ENCODE measurements around the gene NUDT3.
A peak's percentile ranks its signal among the peaks of the same experiment; 100 is the strongest.

NUDT3 gene

DNA sequence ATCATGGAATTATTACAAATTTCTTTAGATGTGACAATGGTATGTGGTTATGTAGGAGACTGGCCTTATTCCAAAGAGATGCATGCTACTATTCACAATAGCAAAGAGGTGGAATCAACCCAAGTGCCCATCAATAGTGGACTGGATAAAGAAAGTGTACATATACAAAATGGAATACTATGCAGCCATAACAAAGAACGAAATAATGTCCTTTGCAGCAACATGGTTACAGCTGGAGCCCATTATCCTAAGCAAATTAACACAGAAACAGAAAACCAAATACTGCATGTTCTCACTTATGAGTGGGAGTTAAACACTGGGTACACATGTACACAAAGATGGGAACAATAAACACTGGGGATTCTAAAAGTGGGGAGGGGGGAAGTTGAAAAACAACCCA is 69.7 kb downstream of the NUDT3 start:
- no peak for DNase-seq (ENCODE audit: low read depth in 2 of 2)

DNA sequence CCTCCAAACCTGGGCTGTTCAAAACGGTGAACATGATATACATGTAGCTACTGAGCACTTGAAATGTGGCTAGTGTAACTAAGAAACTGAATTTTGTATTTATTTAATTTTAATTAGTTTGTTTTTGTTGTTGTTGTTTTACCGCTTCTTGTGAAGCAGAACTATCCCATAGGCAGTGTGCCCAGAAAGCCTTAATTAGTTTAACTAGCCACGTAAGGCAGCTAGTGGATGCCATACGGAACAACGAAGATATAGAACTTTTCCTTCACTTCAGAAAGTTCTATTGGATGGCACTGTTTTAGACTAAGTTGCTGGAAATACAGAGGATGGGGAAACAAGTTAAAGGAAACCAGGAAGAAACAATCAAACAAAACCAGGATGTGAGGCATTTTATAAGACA is 70.6 kb downstream of the NUDT3 start:
- no peak for DNase-seq (ENCODE audit: low read depth in 2 of 2)

DNA sequence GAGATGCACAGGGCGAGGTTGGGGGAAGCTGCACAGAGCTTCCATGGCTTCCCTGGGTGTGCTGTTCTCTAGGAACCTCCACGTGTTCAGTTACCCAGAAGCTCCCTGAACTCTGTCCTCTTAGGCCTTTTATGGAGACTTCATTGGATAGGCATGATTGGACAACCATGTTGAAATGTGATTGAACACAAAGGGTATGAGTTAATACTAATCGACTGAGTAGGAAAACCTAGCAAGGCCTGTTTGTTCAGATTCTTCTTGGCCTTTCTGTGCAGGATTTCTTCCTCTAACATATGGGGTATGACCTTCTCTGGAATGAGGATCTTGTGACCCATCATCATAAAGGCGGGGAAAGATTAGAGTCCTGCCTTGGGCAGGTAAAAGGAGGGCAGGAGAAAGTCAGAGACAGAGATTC is 73.0 kb downstream of the NUDT3 start:
- no peak for DNase-seq (ENCODE audit: low read depth in 2 of 2)

DNA sequence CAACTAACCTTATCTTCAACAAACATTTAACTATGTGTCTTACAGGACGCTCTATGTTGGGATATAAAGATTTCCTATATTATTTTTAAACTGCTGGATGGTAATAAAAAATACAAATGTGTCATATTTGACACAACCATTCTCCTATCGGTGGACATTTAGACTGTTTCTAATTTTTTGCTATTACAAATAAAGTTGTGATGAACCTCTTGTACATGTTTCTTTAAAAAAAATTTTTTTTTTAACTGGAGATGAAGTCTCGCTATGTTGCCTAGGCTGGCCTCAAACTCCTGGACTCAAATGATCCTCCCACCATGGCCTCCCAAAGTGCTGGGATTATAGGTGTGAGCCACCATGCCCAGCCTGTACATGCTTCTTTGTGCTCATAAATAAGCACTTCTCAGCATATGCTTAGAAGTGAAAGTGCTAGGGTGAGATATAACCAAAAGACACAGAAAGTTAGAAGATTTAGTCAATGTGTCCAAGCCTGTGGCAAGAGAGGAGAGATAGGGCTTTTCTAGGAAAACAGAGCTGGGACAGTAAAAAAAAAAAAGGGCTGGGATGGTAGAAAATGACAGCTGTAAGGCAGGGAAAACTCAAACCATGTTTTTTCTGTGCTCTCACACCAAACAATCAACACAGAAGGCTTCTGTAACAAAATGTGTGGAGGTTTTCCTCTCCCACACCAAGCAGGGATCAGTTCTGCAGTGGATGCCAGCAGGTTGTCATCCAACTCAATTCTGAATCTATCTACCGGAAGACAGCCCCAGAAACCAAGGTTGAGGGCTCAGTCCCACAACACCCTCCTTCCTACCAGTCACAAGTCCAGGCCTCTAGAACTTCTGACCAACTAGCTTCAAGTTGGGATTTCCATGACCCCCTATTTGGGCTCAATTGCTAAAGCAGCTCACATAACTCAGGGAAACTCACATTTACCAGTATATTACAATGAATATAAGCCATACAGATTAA is 73.7 kb downstream of the NUDT3 start:
- no peak for DNase-seq (ENCODE audit: low read depth in 2 of 2)

DNA sequence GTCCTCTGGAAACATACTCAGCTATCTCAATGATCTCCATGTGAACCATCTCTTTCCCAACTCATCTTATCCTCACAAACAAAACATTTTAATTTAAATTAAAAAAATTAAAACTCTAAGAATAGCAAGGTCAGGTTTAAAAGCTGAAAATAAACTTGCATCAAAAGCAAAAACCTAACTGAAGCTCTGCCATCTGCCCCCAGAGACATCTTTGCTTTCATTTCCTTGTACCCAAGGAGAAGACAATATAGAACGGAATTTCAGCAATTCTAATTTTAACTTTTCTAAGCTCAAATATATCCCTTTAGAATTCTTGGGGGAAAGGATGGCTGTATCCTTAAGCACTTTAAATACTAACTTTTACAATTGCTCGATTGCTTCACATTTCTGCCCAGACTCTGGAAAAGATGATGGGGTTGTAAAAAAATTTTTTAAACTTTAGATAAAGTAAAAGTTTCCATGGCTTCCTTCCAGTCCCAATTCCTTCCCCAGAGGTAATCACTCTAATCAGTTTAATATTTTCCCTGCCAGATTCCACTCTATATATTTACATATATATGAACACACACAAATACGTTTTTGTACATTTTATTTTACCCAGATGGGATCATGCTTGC is 74.5 kb downstream of the NUDT3 start:
- no peak for DNase-seq (ENCODE audit: low read depth in 2 of 2)

DNA sequence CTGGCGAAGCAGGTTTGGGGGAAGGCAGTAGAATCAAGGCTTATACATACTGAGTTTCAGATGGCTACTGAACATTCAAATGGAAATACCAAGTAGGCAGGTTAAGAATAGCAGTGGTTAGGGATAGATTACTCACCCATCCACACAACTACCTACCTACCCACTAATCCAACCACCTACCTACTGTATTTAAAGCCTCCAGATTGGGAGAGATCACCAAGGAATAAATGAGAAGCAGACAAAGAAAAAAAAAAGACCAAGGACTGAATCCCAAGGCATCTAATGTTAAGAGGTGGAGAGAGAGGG is 75.3 kb downstream of the NUDT3 start:
- no peak for DNase-seq (ENCODE audit: low read depth in 2 of 2)

DNA sequence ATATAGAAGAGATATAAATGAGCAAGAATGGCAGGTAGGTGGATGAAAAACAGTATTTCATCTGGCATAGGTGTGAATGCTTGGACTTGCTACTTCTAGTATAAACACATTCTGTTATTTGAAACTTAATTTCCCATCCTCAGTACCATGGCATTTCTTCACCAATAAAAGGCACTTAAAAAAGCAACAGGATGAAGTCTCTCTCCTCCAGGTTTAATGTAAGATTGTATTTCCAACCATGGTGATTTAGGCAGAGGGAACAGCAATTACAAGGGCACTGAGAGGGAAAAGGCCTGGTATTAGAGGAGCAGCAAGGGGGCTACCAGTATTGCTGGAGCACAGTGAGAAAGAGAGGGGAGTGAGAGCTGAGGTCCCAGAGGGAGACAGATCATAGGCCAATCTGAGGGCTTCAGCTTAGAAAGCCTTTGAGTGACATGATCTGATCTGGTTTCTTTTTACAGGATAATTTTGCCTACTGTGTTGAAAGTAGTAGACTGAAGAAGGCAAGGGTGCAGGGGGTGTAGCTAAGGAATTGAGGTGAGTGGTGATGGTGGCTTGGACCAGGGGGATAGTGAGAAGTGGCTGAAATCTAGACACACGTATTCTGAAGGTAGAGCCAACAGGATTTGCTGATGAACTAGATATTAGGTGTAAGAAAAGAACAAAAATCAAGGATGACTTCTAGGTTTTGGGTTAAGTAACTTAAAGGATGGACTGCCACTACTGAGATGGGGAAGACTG is 75.9 kb downstream of the NUDT3 start:
- no peak for DNase-seq (ENCODE audit: low read depth in 2 of 2)

DNA sequence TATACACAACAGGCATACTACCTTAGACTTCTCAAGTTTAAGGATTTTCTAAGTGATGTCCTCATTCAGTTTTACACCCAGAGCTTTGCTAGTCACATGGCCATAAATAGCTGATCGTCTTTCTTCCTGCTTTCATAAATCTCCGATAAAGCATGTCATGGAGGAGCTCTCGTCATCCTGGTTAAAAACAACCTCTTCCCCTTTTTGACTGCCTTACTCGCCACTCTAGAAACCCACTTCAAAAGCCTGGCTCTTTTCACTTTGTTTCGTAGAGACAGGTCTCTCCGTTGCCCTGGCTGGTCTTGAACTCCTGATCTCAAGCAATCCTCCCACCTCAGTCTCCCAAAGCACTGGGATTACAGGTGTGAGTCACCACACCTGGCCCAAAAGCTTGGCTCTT is 76.7 kb downstream of the NUDT3 start:
- DNase-seq (ENCODE audit: low read depth in 2 of 2) = no peak

DNA sequence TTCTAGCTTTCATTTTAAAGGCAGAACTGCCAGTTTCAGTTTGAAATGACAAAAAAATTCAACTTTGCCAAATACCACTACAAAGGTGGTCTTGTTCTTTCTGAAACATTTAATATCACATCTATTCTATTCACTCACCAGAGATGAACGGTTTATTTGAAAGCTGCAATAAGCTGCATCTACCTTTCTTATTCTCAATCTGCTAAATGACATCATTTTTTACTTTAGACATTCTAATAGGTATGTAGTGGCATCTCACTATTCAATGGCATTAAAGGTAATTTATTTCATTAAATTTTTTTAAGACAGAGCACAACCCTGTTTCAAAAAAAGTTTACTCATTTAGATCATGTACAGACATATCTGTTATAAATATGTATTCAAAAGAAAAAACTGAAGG is 77.2 kb downstream of the NUDT3 start:
- DNase-seq (ENCODE audit: low read depth in 2 of 2) = no peak

DNA sequence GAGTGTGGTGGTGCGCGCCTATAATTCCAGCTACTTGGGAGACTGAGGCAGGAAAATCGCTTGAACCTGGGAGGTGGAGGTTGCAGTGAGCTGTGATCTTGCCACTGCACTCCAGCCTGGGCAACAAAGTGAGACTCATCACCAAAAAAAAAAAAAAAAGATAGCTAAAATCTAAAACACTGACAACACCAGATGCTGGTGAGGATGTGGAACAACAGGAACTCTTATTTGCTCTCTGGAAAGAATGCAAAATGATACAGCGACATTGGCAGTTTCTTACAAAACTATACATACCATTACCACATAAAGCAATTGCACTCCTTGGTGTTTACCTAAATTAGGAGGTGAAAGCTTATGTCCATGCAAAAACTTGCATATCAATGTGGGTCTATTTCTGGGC is 80.2 kb downstream of the NUDT3 start:
- DNase-seq (ENCODE audit: low read depth in 2 of 2) = no peak

DNA sequence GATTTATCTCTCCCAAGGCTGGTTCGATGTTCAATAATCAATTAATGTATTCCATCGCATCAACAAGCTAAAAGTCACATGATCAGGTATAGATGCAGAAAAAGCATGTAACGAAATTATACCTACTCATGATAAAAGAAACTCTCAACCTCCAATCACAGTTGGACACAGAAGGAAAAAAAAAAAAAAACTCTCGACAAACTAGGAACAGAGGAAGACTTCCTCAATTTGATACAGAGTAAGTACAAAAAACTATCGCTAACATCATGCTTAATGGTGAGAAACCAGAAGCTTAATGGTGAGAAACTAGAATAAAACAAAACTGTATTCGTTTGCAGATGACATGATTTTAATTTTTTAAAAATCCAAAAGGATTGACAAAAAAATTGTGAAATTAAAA is 81.7 kb downstream of the NUDT3 start:
- DNase-seq (ENCODE audit: low read depth in 2 of 2) = no peak

DNA sequence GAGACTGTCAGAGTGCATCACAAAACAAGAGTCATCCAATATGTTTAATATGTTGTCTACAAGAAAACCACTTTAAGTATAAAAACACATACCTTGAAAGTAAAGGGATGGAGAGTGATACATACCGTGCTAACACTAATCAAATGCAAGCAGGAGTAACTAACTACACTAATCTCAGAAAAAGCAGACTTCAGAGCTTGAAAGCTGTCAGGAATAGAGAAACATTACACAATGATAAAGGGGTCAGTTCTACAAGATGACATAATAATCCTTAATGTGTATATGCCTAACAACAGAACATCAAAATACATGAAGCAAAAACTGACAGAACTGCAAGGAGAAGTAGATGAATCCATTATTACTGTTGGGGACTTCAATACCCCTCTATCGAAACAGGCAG is 84.0 kb downstream of the NUDT3 start:
- no peak for DNase-seq (ENCODE audit: low read depth in 2 of 2)

DNA sequence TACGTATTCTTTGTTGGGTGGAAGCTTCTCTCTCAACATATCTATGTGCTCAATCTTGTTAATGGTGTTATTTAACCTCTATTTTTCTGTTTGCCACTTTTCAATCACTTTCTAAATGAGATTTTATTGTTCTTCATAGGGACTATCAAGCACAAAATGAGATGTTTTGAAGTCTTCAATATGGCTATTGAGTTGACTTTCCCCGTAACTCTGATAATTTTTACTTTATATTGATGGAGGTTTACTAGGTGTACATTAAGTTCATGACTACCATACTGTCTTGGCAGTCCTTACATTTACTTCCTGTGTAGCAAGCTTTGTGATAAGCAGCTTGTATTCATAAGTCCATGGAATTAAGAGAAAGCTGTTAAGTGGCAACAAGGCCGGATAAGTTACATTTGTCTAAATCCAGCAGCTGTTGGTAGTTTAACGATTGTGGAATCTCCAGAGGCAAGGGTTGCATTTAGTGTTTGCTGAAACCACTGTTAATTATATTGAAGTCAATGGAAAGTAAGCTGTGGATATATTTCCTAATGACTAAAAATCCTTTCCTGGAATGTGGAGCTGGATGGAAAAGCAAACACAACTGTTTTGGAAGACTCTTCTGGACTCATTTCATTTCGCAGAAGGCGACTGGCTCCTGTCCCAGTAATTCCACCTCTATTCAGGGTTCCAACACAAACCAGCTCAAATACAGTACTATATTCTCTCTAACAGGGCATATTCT is 86.3 kb downstream of the NUDT3 start:
- peak in 1 of 2 experiments; percentile 8 for DNase-seq (ENCODE audit: low read depth in 2 of 2)

DNA sequence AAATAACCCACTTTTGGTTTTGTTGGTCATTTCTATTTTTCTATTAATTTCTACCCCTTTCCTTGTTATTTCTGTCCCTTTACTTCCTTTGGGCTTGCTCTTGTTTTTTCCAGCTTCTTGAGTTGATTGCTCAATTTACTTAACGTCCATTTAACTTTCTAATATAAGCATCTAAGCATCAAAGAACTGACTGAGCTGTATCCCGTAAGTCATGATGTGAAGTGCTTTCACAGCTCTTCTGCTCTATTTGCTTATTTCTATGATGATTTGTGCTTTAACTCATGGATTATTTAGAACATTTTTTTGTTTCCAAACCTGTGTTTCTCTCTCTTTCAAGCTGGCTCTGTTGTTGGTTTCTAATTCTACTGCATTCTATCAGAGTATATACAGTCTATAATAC is 87.0 kb downstream of the NUDT3 start:
- no peak for DNase-seq (ENCODE audit: low read depth in 2 of 2)

DNA sequence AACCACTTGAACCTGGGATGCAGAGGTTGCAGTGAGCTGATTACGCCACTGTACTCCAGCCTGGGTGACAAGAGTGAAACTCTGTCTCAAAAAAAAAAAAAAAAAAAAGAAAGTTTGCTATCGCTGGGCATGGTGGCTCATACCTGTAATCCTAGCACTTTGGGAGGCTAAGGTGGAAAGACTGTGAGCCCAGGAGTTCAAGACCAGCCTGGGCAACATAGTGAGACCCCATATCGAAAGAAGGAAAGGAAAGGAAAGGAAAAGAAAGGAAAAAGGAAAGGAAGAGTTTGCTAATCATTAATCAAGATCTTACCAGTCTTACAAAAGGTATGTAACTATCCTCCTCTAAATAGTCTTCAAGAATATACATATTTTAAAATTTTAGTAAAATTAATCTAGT is 88.3 kb downstream of the NUDT3 start:
- DNase-seq (ENCODE audit: low read depth in 2 of 2) = no peak

DNA sequence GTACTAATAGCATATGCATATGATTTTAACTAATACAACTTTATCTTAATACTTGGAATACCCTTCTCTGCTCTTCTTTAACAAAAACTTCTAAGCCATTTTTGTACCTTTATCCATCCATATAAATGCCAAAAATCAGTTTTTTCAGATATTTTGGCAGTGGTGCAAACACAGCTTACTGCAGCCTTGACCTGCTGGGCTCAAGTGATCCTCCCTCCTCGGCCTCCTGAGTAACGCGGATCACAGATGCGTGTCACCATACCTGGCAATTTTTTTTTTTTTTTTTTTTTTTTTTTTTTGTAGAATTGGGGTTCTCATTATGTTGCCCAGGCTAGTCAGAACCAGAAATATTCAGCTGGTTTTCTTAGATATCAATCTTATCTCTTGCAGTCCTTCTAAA is 89.5 kb downstream of the NUDT3 start:
- no peak for DNase-seq (ENCODE audit: low read depth in 2 of 2)

DNA sequence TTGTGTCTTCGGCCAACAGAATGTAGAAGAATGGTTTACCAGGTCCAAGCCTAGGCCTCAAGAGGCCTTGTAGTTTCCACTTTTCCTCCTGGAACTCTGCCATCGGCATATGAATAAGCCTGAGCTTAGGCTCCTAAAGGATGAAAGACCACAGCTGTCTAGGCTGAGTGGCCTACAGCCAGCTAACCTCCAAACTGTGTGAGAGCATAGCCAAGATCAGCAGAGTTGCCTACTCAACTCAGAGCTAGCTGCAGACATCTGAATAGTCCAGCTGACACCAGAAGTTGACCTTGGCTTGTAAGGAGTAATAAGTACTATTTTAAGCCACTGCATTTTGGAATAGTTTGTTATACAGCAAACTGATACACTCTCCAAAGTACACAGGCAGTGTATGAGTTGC is 91.1 kb downstream of the NUDT3 start:
- peak; percentile 40 to 44 for DNase-seq (ENCODE audit: low read depth in 2 of 2)

DNA sequence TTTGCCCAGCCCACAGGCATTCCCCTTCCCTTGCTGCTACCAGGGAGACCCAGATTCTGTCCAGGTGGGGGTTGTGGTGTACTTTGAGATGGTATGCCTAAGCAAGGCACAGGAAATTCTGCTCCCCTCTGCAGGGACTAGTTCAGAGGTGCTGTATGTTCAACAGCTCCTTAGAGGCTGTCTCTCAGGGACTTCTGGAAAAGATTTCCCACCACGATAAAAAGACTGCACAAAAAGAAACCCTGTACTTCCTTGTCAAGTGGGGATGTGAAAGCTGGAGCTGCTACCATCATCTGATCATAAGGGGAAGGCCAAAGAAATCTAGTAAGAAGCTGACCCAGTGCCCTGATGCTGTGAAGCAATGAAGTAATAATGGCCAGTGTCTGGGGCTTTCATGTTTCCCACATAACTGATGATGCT is 92.1 kb downstream of the NUDT3 start:
- no peak for DNase-seq (ENCODE audit: low read depth in 2 of 2)

DNA sequence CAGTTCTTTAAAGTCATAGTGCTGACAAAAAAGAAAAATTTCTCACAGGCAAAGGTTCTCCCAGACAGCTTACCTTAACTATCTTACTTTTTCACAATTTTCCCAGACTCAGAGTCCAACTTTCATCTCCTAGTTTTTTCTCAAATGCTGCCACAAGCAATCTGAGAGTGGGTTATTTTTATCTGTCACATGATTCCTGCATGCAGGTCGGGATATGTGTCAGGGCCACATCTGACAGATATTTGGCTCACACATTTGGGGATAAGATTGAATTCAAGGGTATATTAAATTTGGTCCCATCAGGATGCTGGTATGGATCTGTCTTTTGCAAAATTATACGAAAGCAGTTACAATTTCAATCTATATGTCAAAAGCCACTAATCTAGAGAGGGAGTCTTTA is 93.5 kb downstream of the NUDT3 start:
- no peak for DNase-seq (ENCODE audit: low read depth in 2 of 2)

DNA sequence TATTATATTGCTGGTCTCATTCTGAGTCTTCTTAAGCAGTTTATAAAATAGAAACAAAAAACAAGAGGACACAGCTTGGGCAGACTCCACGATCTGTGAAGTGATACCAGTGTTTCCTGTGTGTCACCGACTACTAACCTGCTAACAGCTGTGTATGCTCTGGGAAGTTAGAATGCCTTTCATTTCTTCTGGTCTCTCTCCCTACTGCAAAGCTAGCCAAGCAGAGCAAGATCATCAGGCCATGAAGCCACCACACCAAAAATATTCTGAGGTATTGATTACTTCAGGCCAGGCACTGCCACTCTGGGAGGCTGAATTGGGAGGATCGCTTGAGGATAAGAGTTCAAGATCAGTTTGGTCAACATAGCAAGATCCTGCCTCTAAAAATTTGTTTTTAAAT is 96.7 kb downstream of the NUDT3 start:
- no peak for DNase-seq (ENCODE audit: low read depth in 2 of 2)

DNA sequence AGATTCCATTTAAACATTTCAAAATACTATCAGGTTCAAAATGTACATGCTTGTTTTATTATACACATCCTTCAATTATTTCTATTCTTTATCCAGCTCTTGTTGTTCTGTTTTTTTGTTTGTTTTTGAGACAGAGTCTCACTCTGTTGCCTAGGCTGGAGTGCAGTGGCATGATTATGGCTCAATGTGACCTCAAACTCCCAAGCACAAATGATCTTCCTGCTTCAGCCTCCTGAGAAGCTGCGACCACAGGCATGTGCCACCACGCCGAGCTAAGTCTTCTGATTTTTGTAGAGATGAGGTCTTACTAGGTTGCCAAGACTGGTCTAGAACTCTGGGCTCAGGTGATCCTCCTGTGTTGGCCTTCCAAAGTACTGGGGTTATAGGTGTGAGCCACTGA is 99.5 kb downstream of the NUDT3 start:
- DNase-seq (ENCODE audit: low read depth in 2 of 2) = no peak

DNA sequence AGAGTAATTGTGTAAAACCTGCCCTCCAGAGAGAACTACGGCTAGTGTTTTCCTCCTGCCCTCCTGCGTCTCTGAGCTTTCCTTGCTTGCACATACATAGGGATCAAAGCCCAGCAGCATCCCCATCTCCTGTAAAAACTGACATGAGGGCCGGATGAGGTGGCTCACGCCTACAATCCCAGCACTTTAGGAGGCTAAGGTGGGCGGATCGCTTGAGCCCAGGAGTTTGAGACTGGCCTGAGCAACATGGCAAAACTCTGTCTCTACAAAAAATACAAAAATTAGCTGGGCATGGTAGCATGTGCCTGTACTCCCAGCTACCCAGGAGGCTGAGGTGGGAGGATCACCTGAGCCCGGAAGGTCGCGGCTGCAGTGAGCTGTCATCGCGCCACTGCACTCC is 103.3 kb downstream of the NUDT3 start:
- no peak for DNase-seq (ENCODE audit: low read depth in 2 of 2)
